Erythroblast (primary cell): ENCODE measurements around the gene GABRG3.
"Not testable (repeated sequence)": the region's sequence is repeated elsewhere in the genome, so short reads cannot be mapped to it uniquely, and the experiment has no call there.

Experiments
- DNase-seq, 2 experiments: peaks; one replicate each; lab custom pipeline; 2025; lab: John Stamatoyannopoulos, UW
- GATA1 ChIP-seq: IDR thresholded peaks from 2 replicates; pipeline ENCODE4 v1.6.1; 2011; ENCODE audit warnings: low read depth, mild to moderate bottlenecking, control low read depth, low read length, moderate library complexity
- POLR2A ChIP-seq: IDR thresholded peaks from 2 replicates; pipeline ENCODE4 v1.6.1; 2011; ENCODE audit warnings: mild to moderate bottlenecking, low read length

Gene GABRG3

GRCh38 chr15:26967719-26968269 is 3.2 kb upstream of the GABRG3 start:
- DNase-seq = no peak
- TF ChIP-seq POLR2A = no peak
- no peak for TF ChIP-seq GATA1

- TF ChIP-seq POLR2A (no peak), GATA1 (no peak)
- no peak for DNase-seq
Observed at GRCh38 chr15:26968806-26969205, 2.2 kb upstream of the GABRG3 start.

DNA sequence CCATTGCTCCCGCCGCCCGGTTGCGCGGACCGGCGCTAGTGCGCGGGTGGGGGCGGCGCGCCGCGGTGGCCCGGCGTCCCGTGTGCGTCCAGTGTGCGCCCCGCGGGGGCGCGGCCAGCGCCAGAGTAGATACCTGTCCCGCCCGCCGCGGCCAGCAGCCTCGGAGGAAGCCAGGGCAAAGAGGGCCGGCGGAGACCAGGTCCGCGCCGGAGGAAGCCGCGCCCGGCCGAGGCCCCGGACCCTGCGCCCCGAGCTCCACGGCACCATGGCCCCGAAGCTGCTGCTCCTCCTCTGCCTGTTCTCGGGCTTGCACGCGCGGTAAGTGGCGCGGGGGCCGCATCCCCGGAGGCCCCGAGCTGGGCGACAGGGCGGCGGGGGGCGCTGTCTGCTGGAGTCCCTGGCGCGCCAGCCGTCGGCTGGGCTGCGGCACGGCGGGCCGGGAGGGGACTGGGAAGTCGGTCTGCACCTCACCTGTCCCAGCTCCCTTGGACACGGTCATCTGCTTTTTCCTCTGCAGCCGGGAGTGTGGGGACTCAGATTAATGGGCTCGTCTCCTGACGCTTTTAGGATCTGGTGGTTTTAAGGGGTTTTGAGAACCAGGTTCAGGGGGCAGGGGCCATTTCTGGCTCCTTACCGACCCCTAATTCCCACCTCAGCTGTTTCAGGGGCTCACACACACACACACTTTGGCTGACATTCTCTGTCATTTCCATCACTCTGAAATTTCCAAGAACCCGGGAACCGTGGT is 464 bp downstream of the GABRG3 start:
- DNase-seq = no peak
- no peak for TF ChIP-seq POLR2A
- TF ChIP-seq GATA1 = no peak

DNA sequence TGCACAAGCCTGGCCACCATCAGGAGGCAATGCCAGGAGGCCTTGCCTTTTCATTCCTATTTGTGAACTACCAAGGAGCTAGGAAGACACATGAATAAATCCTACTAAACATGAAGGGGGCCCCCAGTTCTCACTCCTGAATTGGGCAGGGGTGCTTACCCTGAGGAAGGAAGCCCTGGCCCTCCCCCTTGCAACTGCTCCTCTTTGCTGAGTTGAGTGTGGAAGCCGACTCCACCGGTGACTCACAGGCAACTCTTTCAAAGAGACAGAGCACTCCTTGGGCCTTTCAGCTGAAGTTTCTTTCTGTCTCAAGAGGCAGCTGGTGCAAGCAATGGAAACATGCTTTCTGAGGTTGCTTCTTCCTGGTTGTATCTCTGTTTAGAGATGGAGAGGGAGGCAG is 1.7 kb downstream of the GABRG3 start:
- no peak for TF ChIP-seq POLR2A
- no peak for TF ChIP-seq GATA1

GRCh38 chr15:26974120-26974780 is 3.3 kb downstream of the GABRG3 start:
- peak; percentile 2 to 3 for DNase-seq
- TF ChIP-seq POLR2A (no peak), GATA1 (no peak)

More for the DNA sequence above, 1.7 kb downstream of the GABRG3 start:
- no peak for DNase-seq

DNA sequence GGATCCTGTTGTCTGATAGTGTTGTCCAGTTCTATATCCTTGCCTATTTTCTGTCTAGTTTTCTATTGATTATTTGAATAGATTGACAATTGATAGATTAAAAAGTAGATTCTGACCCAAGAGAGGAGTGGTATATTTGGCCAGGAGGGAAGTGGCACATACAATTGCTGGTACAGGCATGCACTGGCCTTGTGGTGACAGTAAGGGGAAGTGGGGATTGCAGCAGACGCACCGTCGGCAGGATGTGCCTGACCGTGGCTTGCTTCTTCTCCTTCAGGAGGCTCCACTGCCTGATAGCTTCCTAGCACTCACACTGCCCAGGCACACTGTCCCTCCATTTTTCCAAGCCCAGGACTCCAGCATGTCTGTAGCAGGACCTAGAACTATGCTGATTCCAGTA is 10.5 kb downstream of the GABRG3 start:
- no peak for TF ChIP-seq POLR2A
- TF ChIP-seq GATA1 = no peak
- no peak for DNase-seq

GRCh38 chr15:26983822-26984221 is 12.8 kb downstream of the GABRG3 start:
- DNase-seq = peak in 1 of 2 experiments; percentile 9
- TF ChIP-seq POLR2A (no peak), GATA1 (no peak)

GRCh38 chr15:26985050-26985449 is 14.1 kb downstream of the GABRG3 start:
- DNase-seq = no peak
- TF ChIP-seq GATA1 = no peak
- TF ChIP-seq POLR2A = no peak

- TF ChIP-seq POLR2A (no peak), GATA1 (no peak)
- no peak for DNase-seq
Observed at GRCh38 chr15:26996250-26996649, 25.3 kb downstream of the GABRG3 start.

- not testable (repeated sequence) for DNase-seq
Observed at GRCh38 chr15:27003003-27003402, 32.0 kb downstream of the GABRG3 start.

DNA sequence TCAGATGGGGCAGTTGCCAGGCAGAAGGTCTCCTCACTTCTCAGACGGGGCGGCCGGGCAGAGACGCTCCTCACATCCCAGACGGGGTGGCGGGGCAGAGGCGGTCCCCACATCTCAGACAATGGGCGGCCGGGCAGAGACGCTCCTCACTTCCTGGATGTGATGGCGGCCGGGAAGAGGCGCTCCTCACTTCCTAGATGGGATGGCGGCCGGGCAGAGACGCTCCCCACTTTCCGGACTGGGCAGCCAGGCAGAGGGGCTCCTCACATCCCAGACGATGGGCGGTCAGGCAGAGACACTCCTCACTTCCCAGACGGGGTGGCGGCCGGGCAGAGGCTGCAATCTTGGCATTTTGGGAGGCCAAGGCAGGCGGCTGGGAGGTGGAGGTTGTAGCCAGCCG is 33.2 kb downstream of the GABRG3 start:
- DNase-seq = not testable (repeated sequence)

DNA sequence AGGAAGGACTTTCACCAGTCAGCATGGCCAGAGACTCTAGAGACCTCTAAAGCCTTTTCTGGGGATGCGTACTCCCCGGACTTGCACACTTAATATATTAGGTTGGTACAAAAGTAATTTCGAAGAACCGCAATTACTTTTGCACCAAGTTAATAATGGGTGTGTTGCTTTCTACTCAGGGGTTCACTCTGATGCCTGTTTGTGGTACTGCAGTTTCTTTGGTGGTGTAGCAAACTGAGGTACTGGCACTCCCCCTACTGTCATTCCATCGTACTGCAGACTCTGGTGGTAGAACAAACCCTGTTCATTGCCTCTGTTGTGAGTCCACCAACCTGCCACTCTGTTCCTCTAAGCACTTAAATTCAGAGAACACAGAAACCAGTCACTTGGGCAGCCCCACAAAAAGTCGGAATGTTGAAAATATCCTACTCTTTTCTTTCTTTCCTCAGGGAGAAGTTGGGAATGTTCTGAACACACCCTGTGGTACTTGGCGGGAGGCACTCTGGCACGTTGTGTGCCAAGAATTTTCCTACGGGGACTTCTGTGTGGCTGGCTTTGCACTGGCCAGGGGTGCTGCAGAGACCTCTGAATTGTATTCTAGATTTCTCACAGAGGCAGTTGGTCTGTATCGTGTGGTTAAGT is 46.3 kb downstream of the GABRG3 start:
- no peak for TF ChIP-seq POLR2A
- TF ChIP-seq GATA1 = no peak
- peak; percentile 67 to 68 for DNase-seq

DNA sequence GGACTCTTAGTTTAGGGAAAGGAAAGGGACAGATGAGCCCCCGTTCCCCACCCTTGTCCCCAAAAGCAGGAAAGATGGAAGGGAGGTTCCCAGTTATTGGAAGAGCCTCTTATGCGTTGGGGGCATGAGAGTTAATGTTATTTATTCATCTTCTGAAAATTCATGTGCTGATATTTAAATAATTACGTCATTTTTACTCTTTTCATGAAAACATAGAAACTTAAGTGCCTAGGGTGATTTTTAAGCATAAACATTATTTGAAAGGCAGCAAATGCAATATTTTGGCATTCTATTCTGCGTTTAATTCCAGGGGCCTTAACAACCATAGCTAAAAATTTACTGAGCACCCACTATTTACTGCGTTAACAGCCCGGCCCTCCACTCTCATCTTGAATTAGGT is 48.7 kb downstream of the GABRG3 start:
- DNase-seq = no peak
- TF ChIP-seq POLR2A (no peak), GATA1 (no peak)

DNA sequence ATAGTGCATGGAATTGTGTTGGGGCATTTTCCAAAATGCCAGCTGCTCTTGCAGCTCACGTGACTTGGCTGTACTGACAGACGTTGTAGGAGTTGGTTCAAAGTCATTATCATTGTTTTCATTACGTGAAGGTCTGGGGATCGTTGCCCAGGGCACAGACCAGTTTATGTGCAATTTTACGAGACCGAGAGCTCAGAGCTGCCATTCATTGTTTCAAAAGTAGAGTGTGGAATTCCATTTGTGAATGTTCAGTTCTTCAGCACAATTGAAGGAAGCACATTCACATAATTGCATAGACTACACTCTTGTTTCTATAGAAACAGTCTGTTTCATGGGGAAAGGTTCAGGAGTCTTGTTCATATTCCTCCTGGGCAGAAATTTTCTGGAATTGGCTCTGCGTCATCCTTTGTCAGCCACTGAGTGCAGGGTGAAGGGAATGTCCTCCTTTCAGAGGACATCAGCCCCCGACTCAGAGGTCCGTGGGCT is 54.5 kb downstream of the GABRG3 start:
- no peak for DNase-seq
- TF ChIP-seq POLR2A (no peak), GATA1 (no peak)

DNA sequence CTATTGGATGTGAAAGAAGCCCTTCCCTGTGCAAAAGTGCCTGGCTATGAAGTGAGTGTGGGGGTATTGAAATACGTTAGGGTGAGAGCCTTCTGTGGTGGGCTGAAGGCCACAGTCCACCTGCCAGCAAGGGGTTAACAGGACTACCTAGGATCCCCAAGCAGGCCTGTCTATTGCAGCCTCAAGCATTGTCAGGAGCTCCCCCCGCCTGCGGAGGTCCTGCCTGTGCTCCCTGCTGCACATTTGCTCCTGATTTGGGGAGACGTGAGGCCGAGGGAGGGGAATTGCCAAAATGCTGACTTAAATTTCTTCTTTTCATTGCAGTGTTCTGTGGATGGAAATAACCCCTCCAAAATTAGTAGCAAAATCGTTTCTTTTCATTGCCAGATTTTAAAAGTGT is 56.2 kb downstream of the GABRG3 start:
- DNase-seq = no peak
- no peak for TF ChIP-seq GATA1
- no peak for TF ChIP-seq POLR2A
